Measurements from ENCODE around the gene UMAD1. TPM values are rescaled to one million over a fixed set of nuclear protein-coding genes. Genes with fewer than 3 reads are reported as not detected.

The UMAD1 gene
- polyA plus RNA-seq, 3 donors: 6.2 to 22.7 (median 18.6) TPM

DNA sequence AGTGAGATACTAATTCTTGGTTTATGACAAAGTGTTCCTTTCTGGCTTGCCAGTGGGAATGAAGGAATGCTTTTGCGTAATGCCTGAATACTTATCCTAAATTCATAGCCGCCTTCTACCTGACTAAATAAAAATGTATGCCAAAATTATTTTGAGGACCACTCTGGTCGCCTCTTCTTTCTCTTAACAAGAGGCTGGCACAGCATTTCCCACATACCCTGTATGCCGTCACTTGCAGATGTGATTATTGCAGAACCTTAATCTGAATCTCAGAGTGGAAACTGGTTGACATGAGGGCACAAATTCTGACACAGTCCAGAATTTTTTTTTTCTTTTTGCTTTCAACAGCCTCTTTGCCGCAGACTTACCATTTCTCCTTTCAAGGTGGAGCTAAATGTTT, 203.4 kb downstream of the UMAD1 start:
- intact Hi-C loops (cut with micrococcal nuclease): no loop called here
- DNase-seq: no peak
- Histone ChIP-seq H2AFZ (ENCODE audit: insufficient read depth, low read depth, low read length, poor library complexity, severe bottlenecking) (no peak overlapping the region), H3K4me1 (ENCODE audit: control insufficient read depth in 1 of 2, insufficient read depth in 2 of 2, low read length in 2 of 2) (no peaks in the 10 kb centered on the region), H3K36me3 (replicated peaks in 1 of 2; ENCODE audit: control insufficient read depth in 1 of 2, insufficient read depth in 2 of 2, low read length in 2 of 2) (no peaks in the 10 kb centered on the region), H3K9me3 (replicated peaks in 1 of 2; ENCODE audit: control insufficient read depth in 1 of 2, insufficient read depth in 1 of 2, low read length in 2 of 2) (no peaks in the 10 kb centered on the region), H3K4me2 (replicated peaks; ENCODE audit: extremely low read depth, low read length, poor library complexity, severe bottlenecking) (no peak overlapping the region), H3K4me3 (replicated peaks in 1 of 3; ENCODE audit: low read depth in 2 of 3, low read length in 3 of 3) (no peak overlapping the region), H3K27ac (ENCODE audit: low read depth in 1 of 2, low read length in 2 of 2) (no peak overlapping the region), H3K27me3 (ENCODE audit: control insufficient read depth in 2 of 2, insufficient read depth in 2 of 2, low read length in 2 of 2) (no peaks in the 10 kb centered on the region), H3K9ac (ENCODE audit: insufficient read depth, low read length, poor library complexity, severe bottlenecking) (no peak overlapping the region), H4K20me1 (ENCODE audit: insufficient read depth, low read length) (no peaks in the 10 kb centered on the region), H3K79me2 (ENCODE audit: insufficient read depth, low read length) (no peaks in the 10 kb centered on the region)
- H3K9me3 Mint-ChIP-seq: peaks cover 0 to 1% (median 0%) of the 10 kb centered on the region in 7 donors
- TF ChIP-seq, protein P1, sequence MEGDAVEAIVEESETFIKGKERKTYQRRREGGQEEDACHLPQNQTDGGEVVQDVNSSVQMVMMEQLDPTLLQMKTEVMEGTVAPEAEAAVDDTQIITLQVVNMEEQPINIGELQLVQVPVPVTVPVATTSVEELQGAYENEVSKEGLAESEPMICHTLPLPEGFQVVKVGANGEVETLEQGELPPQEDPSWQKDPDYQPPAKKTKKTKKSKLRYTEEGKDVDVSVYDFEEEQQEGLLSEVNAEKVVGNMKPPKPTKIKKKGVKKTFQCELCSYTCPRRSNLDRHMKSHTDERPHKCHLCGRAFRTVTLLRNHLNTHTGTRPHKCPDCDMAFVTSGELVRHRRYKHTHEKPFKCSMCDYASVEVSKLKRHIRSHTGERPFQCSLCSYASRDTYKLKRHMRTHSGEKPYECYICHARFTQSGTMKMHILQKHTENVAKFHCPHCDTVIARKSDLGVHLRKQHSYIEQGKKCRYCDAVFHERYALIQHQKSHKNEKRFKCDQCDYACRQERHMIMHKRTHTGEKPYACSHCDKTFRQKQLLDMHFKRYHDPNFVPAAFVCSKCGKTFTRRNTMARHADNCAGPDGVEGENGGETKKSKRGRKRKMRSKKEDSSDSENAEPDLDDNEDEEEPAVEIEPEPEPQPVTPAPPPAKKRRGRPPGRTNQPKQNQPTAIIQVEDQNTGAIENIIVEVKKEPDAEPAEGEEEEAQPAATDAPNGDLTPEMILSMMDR (IDR thresholded peaks at IDR 0.05): no peak
- H3K27me3 Mint-ChIP-seq (ENCODE audit: low read depth in 3 of 3): peaks cover 0 to 2% (median 0%) of the 10 kb centered on the region in 3 donors
- H3K4me1 Mint-ChIP-seq: no peaks in the 10 kb centered on the region
- 90% methylated on average over 2 of the region's 5 CpGs for WGBS (ENCODE audit: insufficient coverage)
- no peak overlapping the region for H3K27ac Mint-ChIP-seq
- no peak overlapping the region for H3K4me3 Mint-ChIP-seq
- no peaks in the 10 kb centered on the region for H3K36me3 Mint-ChIP-seq

DNA sequence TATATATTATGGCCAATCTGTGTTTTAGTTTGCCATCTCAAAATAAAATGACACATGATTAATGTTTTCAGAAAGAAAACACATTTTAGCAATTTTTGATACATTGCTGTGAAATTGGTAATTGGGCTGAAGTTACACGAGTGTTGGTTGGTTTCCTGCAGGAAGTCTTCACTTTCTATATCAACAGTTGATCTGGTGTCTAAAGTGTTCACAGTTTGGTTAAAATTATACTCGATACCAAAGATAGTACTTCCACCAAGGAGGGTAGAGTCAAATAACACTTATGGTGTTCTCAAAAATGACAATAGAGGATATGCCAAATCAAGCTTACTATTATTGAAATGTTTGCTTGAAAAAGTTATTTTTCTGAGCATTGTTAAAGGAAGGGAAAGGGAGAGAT, 207.7 kb downstream of the UMAD1 start:
- intact Hi-C loops (cut with micrococcal nuclease): no loop called here
- Mint-ChIP-seq H3K4me1 (no peaks in the 10 kb centered on the region), H3K36me3 (peaks cover 0 to 10% of the 10 kb centered on the region in 2 donors), H3K27me3 (ENCODE audit: low read depth in 3 of 3) (no peaks in the 10 kb centered on the region), H3K9me3 (peaks cover 0 to 10% (median 0%) of the 10 kb centered on the region in 7 donors), H3K4me3 (no peak overlapping the region), H3K27ac (no peak overlapping the region)
- no peak overlapping the region for H3K27ac ChIP-seq (ENCODE audit: low read depth in 1 of 2, low read length in 2 of 2)
- H3K27me3 ChIP-seq (ENCODE audit: control insufficient read depth in 2 of 2, insufficient read depth in 2 of 2, low read length in 2 of 2): no peaks in the 10 kb centered on the region
- no peak overlapping the region for H2AFZ ChIP-seq (ENCODE audit: insufficient read depth, low read depth, low read length, poor library complexity, severe bottlenecking)
- TF ChIP-seq, protein P1 (IDR thresholded peaks at IDR 0.05): no peak
- DNase-seq: no peak
- H3K9me3 ChIP-seq (replicated peaks in 1 of 2; ENCODE audit: control insufficient read depth in 1 of 2, insufficient read depth in 1 of 2, low read length in 2 of 2): no peaks in the 10 kb centered on the region
- no peaks in the 10 kb centered on the region for H3K79me2 ChIP-seq (ENCODE audit: insufficient read depth, low read length)
- no peak overlapping the region for H3K9ac ChIP-seq (ENCODE audit: insufficient read depth, low read length, poor library complexity, severe bottlenecking)
- H4K20me1 ChIP-seq (ENCODE audit: insufficient read depth, low read length): no peaks in the 10 kb centered on the region
- WGBS (ENCODE audit: insufficient coverage): no CpG with 5 or more reads among the region's 2 CpGs
- H3K4me1 ChIP-seq (ENCODE audit: control insufficient read depth in 1 of 2, insufficient read depth in 2 of 2, low read length in 2 of 2): no peaks in the 10 kb centered on the region
- no peak overlapping the region for H3K4me3 ChIP-seq (replicated peaks in 1 of 3; ENCODE audit: low read depth in 2 of 3, low read length in 3 of 3)
- H3K36me3 ChIP-seq (replicated peaks in 1 of 2; ENCODE audit: control insufficient read depth in 1 of 2, insufficient read depth in 2 of 2, low read length in 2 of 2): no peaks in the 10 kb centered on the region
- H3K4me2 ChIP-seq (replicated peaks; ENCODE audit: extremely low read depth, low read length, poor library complexity, severe bottlenecking): no peak overlapping the region

Data from CD14-positive monocyte (primary cell).